Astrocyte (in vitro differentiated cells and primary cell): ENCODE results near the gene OSTF1.

Experiments
- EZH2 ChIP-seq: IDR thresholded peaks from 2 replicates; pipeline ENCODE4 v1.6.1; 2012; ENCODE audit warnings: mild to moderate bottlenecking, low read length, inconsistent platforms; ENCODE audit not compliant: insufficient read depth
- TF ChIP-seq, protein P1 (sequence below): IDR thresholded peaks from 2 replicates; pipeline ENCODE4 v1.5.1; 2011; ENCODE audit warnings: low read depth, mild to moderate bottlenecking, inconsistent platforms, low read length, moderate library complexity; ENCODE audit not compliant: insufficient read depth

GRCh38 chr9:75064307-75065025 lies 23.8 kb upstream of the OSTF1 start:
- TF ChIP-seq, protein P1, sequence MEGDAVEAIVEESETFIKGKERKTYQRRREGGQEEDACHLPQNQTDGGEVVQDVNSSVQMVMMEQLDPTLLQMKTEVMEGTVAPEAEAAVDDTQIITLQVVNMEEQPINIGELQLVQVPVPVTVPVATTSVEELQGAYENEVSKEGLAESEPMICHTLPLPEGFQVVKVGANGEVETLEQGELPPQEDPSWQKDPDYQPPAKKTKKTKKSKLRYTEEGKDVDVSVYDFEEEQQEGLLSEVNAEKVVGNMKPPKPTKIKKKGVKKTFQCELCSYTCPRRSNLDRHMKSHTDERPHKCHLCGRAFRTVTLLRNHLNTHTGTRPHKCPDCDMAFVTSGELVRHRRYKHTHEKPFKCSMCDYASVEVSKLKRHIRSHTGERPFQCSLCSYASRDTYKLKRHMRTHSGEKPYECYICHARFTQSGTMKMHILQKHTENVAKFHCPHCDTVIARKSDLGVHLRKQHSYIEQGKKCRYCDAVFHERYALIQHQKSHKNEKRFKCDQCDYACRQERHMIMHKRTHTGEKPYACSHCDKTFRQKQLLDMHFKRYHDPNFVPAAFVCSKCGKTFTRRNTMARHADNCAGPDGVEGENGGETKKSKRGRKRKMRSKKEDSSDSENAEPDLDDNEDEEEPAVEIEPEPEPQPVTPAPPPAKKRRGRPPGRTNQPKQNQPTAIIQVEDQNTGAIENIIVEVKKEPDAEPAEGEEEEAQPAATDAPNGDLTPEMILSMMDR = no peak
- TF ChIP-seq EZH2 = no peak
